C4-2B (cell line): ENCODE measurements around the gene MCM3AP.

Source experiments
- H3K27ac ChIP-seq: fragments of 450-650 bp; 2 replicates; pipeline ENCODE4 v1.5.1; 2017
- CTCF ChIP-seq: fragments of 450-650 bp; conservative IDR thresholded peaks from 2 replicates; pipeline ENCODE4 v1.5.1; 2017; ENCODE audit warnings: mild to moderate bottlenecking
- ZFX ChIP-seq: fragments of 450-650 bp; IDR thresholded peaks from 2 replicates; pipeline ENCODE4 v1.6.1; 2017

The MCM3AP gene

GRCh38 chr21:46219591-46220239, 65.7 kb downstream of the MCM3AP start:
- TF ChIP-seq CTCF (no peak), ZFX (no peak)
- H3K27ac ChIP-seq: no peak overlapping the region

- TF ChIP-seq ZFX (no peak), CTCF (no peak)
These were observed 66.4 kb downstream of the MCM3AP start for GRCh38 chr21:46218906-46219590.

GRCh38 chr21:46217511-46218196, 67.8 kb downstream of the MCM3AP start:
- TF ChIP-seq CTCF: no peak
- no peak for TF ChIP-seq ZFX
- H3K27ac ChIP-seq: no peak overlapping the region

More at GRCh38 chr21:46218906-46219590, 66.4 kb downstream of the MCM3AP start:
- H3K27ac ChIP-seq: no peak overlapping the region

- H3K27ac ChIP-seq: no peak overlapping the region
- TF ChIP-seq ZFX: no peak
- TF ChIP-seq CTCF: no peak
These were observed 69.2 kb downstream of the MCM3AP start for GRCh38 chr21:46216132-46216747.

GRCh38 chr21:46215436-46216131, 69.8 kb downstream of the MCM3AP start:
- TF ChIP-seq CTCF (no peak), ZFX (no peak)

GRCh38 chr21:46214478-46215340, 70.7 kb downstream of the MCM3AP start:
- TF ChIP-seq ZFX: no peak
- TF ChIP-seq CTCF: no peak
- H3K27ac ChIP-seq: no peak overlapping the region

More at GRCh38 chr21:46215436-46216131, 69.8 kb downstream of the MCM3AP start:
- H3K27ac ChIP-seq: no peak overlapping the region
